Neutrophil (primary cell): Measurements from ENCODE around the gene SYNE3.

ENCODE experiments used
- H3K27ac ChIP-seq: fragments of 200-600 bp; sonication (generic); 2 replicates; pipeline ENCODE4 v1.5.1; 2016; ENCODE audit warnings: mild to moderate bottlenecking, moderate library complexity
- H3K27me3 ChIP-seq: fragments of 200-600 bp; sonication (generic); 2 replicates; pipeline ENCODE4 v1.6.0; 2016; ENCODE audit warnings: mild to moderate bottlenecking
- H3K36me3 ChIP-seq: fragments of 200-600 bp; sonication (generic); 2 replicates; pipeline ENCODE4 v1.5.1; 2017
- H3K4me1 ChIP-seq, 2 experiments: fragments of 200-600 bp in 1 of 2; sonication (generic) in 1 of 2; 1 replicate in 1 of 2; 2 replicates in 1 of 2; pipeline versions ENCODE4 v1.5.1 to v1.6.1; 2013 to 2016; ENCODE audit warnings: low read depth in 1 of 2, low read length in 1 of 2, mild to moderate bottlenecking in 1 of 2, moderate library complexity in 1 of 2; ENCODE audit not compliant: control insufficient read depth in 1 of 2, insufficient read depth in 1 of 2
- H3K4me3 ChIP-seq, 2 experiments: fragments of 200-600 bp in 1 of 2; sonication (generic) in 1 of 2; 1 replicate in 1 of 2; 2 replicates in 1 of 2; pipeline ENCODE4 v1.5.1; 2013 to 2016; ENCODE audit warnings: low read depth in 1 of 2, low read length in 1 of 2, mild to moderate bottlenecking in 1 of 2, moderate library complexity in 1 of 2
- H3K9me3 ChIP-seq: fragments of 200-600 bp; sonication (generic); 2 replicates; pipeline ENCODE4 v1.5.1; 2016
- CTCF ChIP-seq: fragments of 200-600 bp; sonication (generic); IDR thresholded peaks from 2 replicates; pipeline ENCODE4 v1.5.1; 2016; ENCODE audit warnings: antibody characterized with exemption

SYNE3 gene

GRCh38 chr14:95549656-95550585, 33.5 kb upstream of the SYNE3 start:
- Histone ChIP-seq H3K4me3 (no peak overlapping the region), H3K9me3 (no peaks in the 10 kb centered on the region), H3K36me3 (peaks cover 1% of the 10 kb centered on the region), H3K27me3 (no peaks in the 10 kb centered on the region), H3K27ac (no peak overlapping the region), H3K4me1 (no peaks in the 10 kb centered on the region)
- no peak for TF ChIP-seq CTCF

GRCh38 chr14:95548328-95548929, 32.0 kb upstream of the SYNE3 start:
- Histone ChIP-seq H3K27ac (no peak overlapping the region), H3K4me1 (no peaks in the 10 kb centered on the region), H3K36me3 (peaks cover 11% of the 10 kb centered on the region), H3K4me3 (no peak overlapping the region), H3K9me3 (no peaks in the 10 kb centered on the region), H3K27me3 (no peaks in the 10 kb centered on the region)
- TF ChIP-seq CTCF: no peak

GRCh38 chr14:95547626-95548327, 31.3 kb upstream of the SYNE3 start:
- no peaks in the 10 kb centered on the region for H3K27me3 ChIP-seq
- no peak for TF ChIP-seq CTCF
- H3K9me3 ChIP-seq: no peaks in the 10 kb centered on the region
- H3K4me1 ChIP-seq: no peaks in the 10 kb centered on the region
- H3K4me3 ChIP-seq: no peak overlapping the region
- H3K27ac ChIP-seq: no peak overlapping the region
- peaks cover 11% of the 10 kb centered on the region for H3K36me3 ChIP-seq

- Histone ChIP-seq H3K4me3 (no peak overlapping the region), H3K27me3 (no peaks in the 10 kb centered on the region), H3K36me3 (peaks cover 11% of the 10 kb centered on the region), H3K9me3 (no peaks in the 10 kb centered on the region), H3K4me1 (no peaks in the 10 kb centered on the region), H3K27ac (no peak overlapping the region)
- no peak for TF ChIP-seq CTCF
These were observed 30.8 kb upstream of the SYNE3 start for GRCh38 chr14:95547272-95547625.

- no peaks in the 10 kb centered on the region for H3K9me3 ChIP-seq
- no peaks in the 10 kb centered on the region for H3K4me1 ChIP-seq
- H3K36me3 ChIP-seq: peaks cover 11% of the 10 kb centered on the region
- TF ChIP-seq CTCF: no peak
- no peak overlapping the region for H3K4me3 ChIP-seq
- no peak overlapping the region for H3K27ac ChIP-seq
- H3K27me3 ChIP-seq: no peaks in the 10 kb centered on the region
These were observed 29.2 kb upstream of the SYNE3 start for GRCh38 chr14:95545515-95546168.
